Type B pancreatic cell (in vitro differentiated cells): ENCODE measurements around the gene ESRP2. TPM values are rescaled to one million over a fixed set of nuclear protein-coding genes. Genes with fewer than 3 reads are reported as not detected.

ENCODE experiments used
- DNase-seq: peaks from one replicate; pipeline ENCODE4 v3.0.0; 2021; ENCODE audit warnings: mixed read lengths; ENCODE audit not compliant: unreplicated experiment; ENCODE audit errors: extremely low spot score
- H3K27ac Mint-ChIP-seq: 2 replicates; pipeline ENCODE4 v1.8.0; 2021; ENCODE audit warnings: mild to moderate bottlenecking, mixed read lengths
- H3K27me3 Mint-ChIP-seq: 2 replicates; pipeline ENCODE4 v1.8.0; 2021; ENCODE audit warnings: mixed read lengths
- H3K36me3 Mint-ChIP-seq: 2 replicates; pipeline ENCODE4 v1.8.0; 2021; ENCODE audit warnings: mixed read lengths
- H3K4me1 Mint-ChIP-seq: one replicate; pipeline ENCODE4 v1.8.0; 2021; ENCODE audit warnings: mixed read lengths; ENCODE audit not compliant: unreplicated experiment
- H3K4me3 Mint-ChIP-seq: 2 replicates; pipeline ENCODE4 v1.8.0; 2021; ENCODE audit warnings: mild to moderate bottlenecking, mixed read lengths
- H3K9me3 Mint-ChIP-seq: 2 replicates; pipeline ENCODE4 v1.8.0; 2021; ENCODE audit warnings: mixed read lengths
- total RNA-seq: library from RNA; stranded (reverse); gene quantifications from 2 replicates; pipeline ENCODE4 v1.2.1, GENCODE V29; 2021; ENCODE audit warnings: low replicate concordance
- TF ChIP-seq, protein P1 (sequence below): fragments of 200-600 bp; sonication (generic); conservative IDR thresholded peaks from 2 replicates; pipeline ENCODE4 v1.5.0; 2021; ENCODE audit warnings: antibody characterized with exemption, mild to moderate bottlenecking

The ESRP2 gene
- total RNA-seq, 1 donor from 2014 or later = 65.6 TPM

DNA sequence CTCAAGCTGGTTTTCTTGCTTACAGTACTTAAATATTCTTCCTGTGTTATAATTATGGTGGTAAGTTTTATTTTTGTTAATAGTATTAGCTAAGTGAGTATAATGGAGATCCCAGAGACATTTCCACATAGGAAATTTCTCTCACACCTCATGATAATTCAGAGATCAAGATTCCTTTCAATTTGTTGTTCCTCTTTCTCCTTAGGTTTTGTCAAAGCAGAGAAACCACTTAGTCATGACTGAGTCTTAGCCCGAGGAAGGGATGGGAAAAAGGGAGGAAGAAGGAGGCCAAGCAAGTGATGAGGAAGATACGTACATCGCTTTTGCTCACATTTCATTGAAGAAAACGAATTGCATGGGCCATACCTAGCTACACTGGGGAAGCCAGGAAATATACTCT, 18.4 kb downstream of the ESRP2 start:
- Mint-ChIP-seq H3K27ac (no peak overlapping the region), H3K4me1 (no peaks in the 10 kb centered on the region), H3K9me3 (no peaks in the 10 kb centered on the region), H3K27me3 (no peaks in the 10 kb centered on the region), H3K4me3 (no peak overlapping the region), H3K36me3 (peaks cover 12% of the 10 kb centered on the region)
- DNase-seq = no peak
- TF ChIP-seq, protein P1, sequence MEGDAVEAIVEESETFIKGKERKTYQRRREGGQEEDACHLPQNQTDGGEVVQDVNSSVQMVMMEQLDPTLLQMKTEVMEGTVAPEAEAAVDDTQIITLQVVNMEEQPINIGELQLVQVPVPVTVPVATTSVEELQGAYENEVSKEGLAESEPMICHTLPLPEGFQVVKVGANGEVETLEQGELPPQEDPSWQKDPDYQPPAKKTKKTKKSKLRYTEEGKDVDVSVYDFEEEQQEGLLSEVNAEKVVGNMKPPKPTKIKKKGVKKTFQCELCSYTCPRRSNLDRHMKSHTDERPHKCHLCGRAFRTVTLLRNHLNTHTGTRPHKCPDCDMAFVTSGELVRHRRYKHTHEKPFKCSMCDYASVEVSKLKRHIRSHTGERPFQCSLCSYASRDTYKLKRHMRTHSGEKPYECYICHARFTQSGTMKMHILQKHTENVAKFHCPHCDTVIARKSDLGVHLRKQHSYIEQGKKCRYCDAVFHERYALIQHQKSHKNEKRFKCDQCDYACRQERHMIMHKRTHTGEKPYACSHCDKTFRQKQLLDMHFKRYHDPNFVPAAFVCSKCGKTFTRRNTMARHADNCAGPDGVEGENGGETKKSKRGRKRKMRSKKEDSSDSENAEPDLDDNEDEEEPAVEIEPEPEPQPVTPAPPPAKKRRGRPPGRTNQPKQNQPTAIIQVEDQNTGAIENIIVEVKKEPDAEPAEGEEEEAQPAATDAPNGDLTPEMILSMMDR = no peak

DNA sequence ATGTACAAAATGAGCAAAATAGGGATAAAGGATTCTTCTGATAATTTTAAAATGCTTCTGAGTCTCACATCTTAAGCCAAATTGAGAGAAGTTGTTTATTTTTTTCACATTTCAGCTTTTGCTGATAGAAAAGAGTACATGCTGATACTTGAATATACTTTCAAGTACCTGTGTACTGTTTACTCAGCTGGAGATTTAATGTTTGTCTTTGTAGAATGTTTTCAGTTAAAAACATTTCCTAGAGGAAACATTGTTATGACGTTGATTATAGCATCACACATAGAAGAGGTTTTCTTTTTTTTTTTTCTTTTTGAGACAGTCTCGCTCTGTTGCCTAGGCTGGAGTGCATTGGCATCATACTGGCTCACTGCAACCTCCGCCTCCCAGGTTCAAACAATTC, 19.7 kb downstream of the ESRP2 start:
- no peaks in the 10 kb centered on the region for H3K4me1 Mint-ChIP-seq
- TF ChIP-seq, protein P1 = no peak
- H3K27me3 Mint-ChIP-seq = no peaks in the 10 kb centered on the region
- H3K4me3 Mint-ChIP-seq = no peak overlapping the region
- no peak overlapping the region for H3K27ac Mint-ChIP-seq
- no peaks in the 10 kb centered on the region for H3K9me3 Mint-ChIP-seq
- peaks cover 12% of the 10 kb centered on the region for H3K36me3 Mint-ChIP-seq
- DNase-seq = no peak

DNA sequence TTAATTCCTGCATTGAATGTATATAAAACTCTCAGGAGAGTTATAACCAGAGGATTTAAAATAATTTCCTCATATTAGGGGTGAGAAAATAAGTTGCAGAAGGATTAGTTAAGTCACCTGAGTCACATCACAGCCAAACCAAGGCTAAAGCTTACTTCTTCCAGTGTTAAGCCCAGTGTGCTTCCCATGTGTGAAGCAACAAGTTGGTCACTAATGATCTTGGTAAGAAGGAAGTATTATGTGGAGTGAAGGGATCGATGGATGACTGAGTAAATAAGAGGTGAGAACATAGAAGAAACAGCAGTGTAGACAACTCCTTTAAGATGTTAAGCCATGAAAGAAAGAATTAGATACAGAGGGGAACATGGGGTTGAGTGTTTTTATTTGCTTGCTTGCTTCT, 20.6 kb downstream of the ESRP2 start:
- Mint-ChIP-seq H3K4me3 (no peak overlapping the region), H3K27ac (peak overlapping the region; percentile 1), H3K36me3 (peaks cover 12% of the 10 kb centered on the region), H3K4me1 (no peaks in the 10 kb centered on the region), H3K27me3 (no peaks in the 10 kb centered on the region), H3K9me3 (no peaks in the 10 kb centered on the region)
- DNase-seq = no peak
- TF ChIP-seq, protein P1 = no peak

DNA sequence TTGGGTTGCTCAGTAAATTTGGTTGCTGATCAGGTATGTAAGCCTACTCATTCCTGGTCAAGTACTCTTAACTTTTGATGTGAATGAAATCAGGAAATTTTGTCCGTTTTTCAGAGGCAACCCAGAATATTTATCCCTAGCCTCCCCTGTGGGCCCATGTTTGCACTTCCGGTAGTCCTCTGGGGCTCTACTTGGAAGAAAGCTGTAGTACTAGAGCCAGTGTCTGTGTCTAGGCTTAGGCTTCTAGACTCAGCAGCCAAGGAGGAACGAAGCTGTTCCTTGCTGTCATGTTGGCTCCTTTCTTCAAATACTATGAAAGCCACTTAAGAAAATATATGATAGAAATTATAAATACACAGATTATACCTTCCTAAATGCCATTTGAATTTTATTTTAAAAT, 21.2 kb downstream of the ESRP2 start:
- no peaks in the 10 kb centered on the region for H3K27me3 Mint-ChIP-seq
- H3K4me1 Mint-ChIP-seq = no peaks in the 10 kb centered on the region
- TF ChIP-seq, protein P1 = no peak
- peaks cover 10% of the 10 kb centered on the region for H3K36me3 Mint-ChIP-seq
- H3K27ac Mint-ChIP-seq = no peak overlapping the region
- no peak overlapping the region for H3K4me3 Mint-ChIP-seq
- no peaks in the 10 kb centered on the region for H3K9me3 Mint-ChIP-seq
- DNase-seq = no peak

DNA sequence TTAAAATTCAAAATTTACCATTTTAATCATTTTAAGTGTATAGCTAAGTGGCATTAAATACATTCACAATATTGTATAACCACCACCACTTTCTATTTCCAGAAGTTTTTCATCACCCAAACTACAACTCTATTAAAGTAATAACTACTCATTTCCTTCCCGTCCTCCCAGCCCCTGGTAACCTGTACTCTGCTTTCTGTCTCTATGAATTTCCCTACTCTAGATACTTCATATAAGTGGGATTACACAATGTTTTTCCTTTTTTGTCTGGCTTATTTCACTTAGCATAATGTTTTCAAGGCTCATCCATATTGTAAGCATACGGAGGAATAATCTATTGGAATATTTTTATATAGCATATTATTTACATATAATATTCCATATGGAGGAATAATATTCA, 29.7 kb downstream of the ESRP2 start:
- DNase-seq = no peak
- Mint-ChIP-seq H3K4me3 (no peak overlapping the region), H3K27ac (no peak overlapping the region), H3K9me3 (no peaks in the 10 kb centered on the region), H3K27me3 (no peaks in the 10 kb centered on the region), H3K4me1 (no peaks in the 10 kb centered on the region), H3K36me3 (peaks cover 7% of the 10 kb centered on the region)
- TF ChIP-seq, protein P1 = no peak

DNA sequence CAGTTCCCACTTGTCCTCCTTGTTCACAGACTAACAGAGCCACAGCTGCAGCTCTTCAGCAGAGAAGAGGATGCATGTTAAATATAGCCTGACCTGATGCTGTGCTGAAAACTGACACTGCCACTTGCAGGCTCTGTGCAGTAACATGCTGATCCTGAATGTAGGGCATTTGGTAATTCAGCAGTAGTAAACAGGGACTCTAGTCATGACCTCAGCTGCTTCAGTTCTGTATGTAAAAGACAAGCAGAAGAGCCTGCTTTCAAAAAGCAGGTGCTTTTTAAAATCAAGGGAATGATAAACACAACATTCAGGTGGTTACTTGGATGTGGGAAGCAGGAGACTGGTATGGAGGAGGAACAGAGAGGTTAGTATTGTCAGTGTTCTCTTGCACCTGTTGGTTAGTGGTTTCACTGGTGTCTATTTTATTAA, 33.8 kb downstream of the ESRP2 start:
- H3K27ac Mint-ChIP-seq = no peak overlapping the region
- DNase-seq = no peak
- H3K9me3 Mint-ChIP-seq = no peaks in the 10 kb centered on the region
- TF ChIP-seq, protein P1 = no peak
- H3K4me1 Mint-ChIP-seq = peaks cover 6% of the 10 kb centered on the region
- H3K36me3 Mint-ChIP-seq = peaks cover 9% of the 10 kb centered on the region
- H3K27me3 Mint-ChIP-seq = no peaks in the 10 kb centered on the region
- H3K4me3 Mint-ChIP-seq = no peak overlapping the region
